HEK293T (cell line): Measurements from ENCODE around the gene PRRC2B.

Experiments
- CTCF ChIA-PET: fragments of 350-600 bp; formaldehyde crosslinking; extraction: SDS; loops from one replicate; lab custom pipeline; 2021; ENCODE audit warnings: antibody characterized with exemption, inconsistent platforms; lab: Yijun Ruan, JAX
- POLR2A ChIA-PET: fragments of 350-600 bp; formaldehyde crosslinking; extraction: SDS; loops from one replicate; lab custom pipeline; 2020; ENCODE audit warnings: antibody characterized with exemption, inconsistent platforms; lab: Yijun Ruan, JAX
- DNase-seq: peaks from one replicate; pipeline ENCODE4 v3.0.0; 2012; ENCODE audit warnings: mixed read lengths; ENCODE audit errors: extremely low spot score
- ARNT ChIP-seq: fragments of 450-650 bp; IDR thresholded peaks from 2 replicates; pipeline ENCODE4 v1.6.1; 2017; ENCODE audit warnings: mild to moderate bottlenecking
- BHLHE40 ChIP-seq: fragments of 450-650 bp; IDR thresholded peaks from 2 replicates; pipeline ENCODE4 v1.6.1; 2016; ENCODE audit warnings: mild to moderate bottlenecking, moderate library complexity, borderline replicate concordance
- CTBP1 ChIP-seq: fragments of 450-650 bp; IDR thresholded peaks from 2 replicates; pipeline ENCODE4 v1.6.1; 2016; ENCODE audit warnings: borderline replicate concordance
- ELF4 ChIP-seq: fragments of 450-650 bp; IDR thresholded peaks from 2 replicates; pipeline ENCODE4 v1.6.1; 2017; ENCODE audit warnings: antibody characterized with exemption
- FOXA1 ChIP-seq: fragments of 450-650 bp; IDR thresholded peaks from 2 replicates; pipeline ENCODE4 v1.6.1; 2016; ENCODE audit warnings: mild to moderate bottlenecking
- FOXK2 ChIP-seq: fragments of 450-650 bp; IDR thresholded peaks from 2 replicates; pipeline ENCODE4 v1.6.1; 2016; ENCODE audit warnings: mild to moderate bottlenecking
- FOXM1 ChIP-seq: fragments of 450-650 bp; IDR thresholded peaks from 2 replicates; pipeline ENCODE4 v1.6.1; 2017; ENCODE audit warnings: mild to moderate bottlenecking, borderline replicate concordance
- HDGF ChIP-seq: fragments of 450-650 bp; IDR thresholded peaks from 2 replicates; pipeline ENCODE4 v1.6.1; 2017; ENCODE audit warnings: antibody characterized with exemption, borderline replicate concordance
- L3MBTL2 ChIP-seq: fragments of 450-650 bp; conservative IDR thresholded peaks from 2 replicates; pipeline ENCODE4 v1.6.1; 2016; ENCODE audit warnings: mild to moderate bottlenecking
- LEF1 ChIP-seq: fragments of 450-650 bp; IDR thresholded peaks from 2 replicates; pipeline ENCODE4 v1.6.1; 2017; ENCODE audit warnings: mild to moderate bottlenecking, borderline replicate concordance
- NFRKB ChIP-seq: fragments of 450-650 bp; IDR thresholded peaks from 2 replicates; pipeline ENCODE4 v1.6.1; 2016; ENCODE audit warnings: mild to moderate bottlenecking, moderate library complexity
- SP1 ChIP-seq: fragments of 450-650 bp; IDR thresholded peaks from 2 replicates; pipeline ENCODE4 v1.6.1; 2017
- SUZ12 ChIP-seq: fragments of 450-650 bp; IDR thresholded peaks from 2 replicates; pipeline ENCODE4 v1.6.1; 2016; ENCODE audit warnings: mild to moderate bottlenecking
- TARDBP ChIP-seq: fragments of 450-650 bp; IDR thresholded peaks from 2 replicates; pipeline ENCODE4 v1.6.1; 2016
- ZNF384 ChIP-seq: fragments of 450-650 bp; IDR thresholded peaks from 2 replicates; pipeline ENCODE4 v1.6.1; 2016
- TF ChIP-seq, protein P1 (sequence below): fragments of 450-650 bp; IDR thresholded peaks from 2 replicates; pipeline ENCODE4 v1.6.1; 2016

The PRRC2B gene

DNA sequence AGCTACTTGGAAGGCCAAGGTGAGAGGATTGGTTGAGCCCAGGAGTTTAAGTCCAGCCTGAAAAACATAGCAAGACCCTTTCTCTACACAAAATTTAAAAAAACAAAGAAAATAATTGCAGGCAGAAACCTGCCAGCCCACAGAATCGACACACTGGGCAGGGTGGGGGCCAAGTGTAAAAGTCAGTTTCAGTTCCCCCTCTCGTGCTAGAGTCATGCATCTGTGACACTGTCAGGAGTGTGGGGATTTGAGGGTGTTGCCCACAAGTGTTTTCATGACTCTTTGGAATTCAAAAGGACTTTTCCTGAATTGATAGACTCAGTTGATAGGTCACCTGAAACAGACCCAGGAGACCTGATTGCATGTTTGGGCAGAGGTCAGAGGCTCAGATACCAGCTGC, 47.6 kb downstream of the PRRC2B start:
- ChIA-PET POLR2A (no interaction called here), CTCF (no interaction called here)

DNA sequence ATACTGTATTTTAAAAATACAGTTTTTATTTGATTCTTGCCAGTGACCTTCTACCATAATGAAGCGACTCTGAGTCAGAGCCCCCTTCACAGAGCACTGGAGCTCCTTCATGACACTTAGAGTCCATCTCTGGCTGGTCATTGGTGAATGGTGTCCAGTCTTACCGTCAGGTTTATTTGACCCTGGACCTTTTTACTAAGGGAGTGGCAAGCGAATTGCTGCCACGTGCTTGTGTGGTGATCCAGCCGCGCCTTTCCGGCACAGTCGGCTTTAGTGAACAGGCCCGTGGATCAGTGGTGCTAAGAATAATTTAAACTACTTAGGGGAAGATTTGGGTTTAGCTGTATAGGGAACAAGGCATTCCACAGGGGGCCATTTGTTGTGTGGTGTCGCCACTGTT, 48.5 kb downstream of the PRRC2B start:
- CTCF ChIA-PET = no interaction called here
- no peak for TF ChIP-seq SP1
- TF ChIP-seq SUZ12 = no peak
- no peak for TF ChIP-seq ELF4
- TF ChIP-seq L3MBTL2 = no peak
- POLR2A ChIA-PET = no interaction called here
- DNase-seq = no peak

More for the DNA sequence above, 47.6 kb downstream of the PRRC2B start:
- no peak for TF ChIP-seq NFRKB
- TF ChIP-seq, protein P1, sequence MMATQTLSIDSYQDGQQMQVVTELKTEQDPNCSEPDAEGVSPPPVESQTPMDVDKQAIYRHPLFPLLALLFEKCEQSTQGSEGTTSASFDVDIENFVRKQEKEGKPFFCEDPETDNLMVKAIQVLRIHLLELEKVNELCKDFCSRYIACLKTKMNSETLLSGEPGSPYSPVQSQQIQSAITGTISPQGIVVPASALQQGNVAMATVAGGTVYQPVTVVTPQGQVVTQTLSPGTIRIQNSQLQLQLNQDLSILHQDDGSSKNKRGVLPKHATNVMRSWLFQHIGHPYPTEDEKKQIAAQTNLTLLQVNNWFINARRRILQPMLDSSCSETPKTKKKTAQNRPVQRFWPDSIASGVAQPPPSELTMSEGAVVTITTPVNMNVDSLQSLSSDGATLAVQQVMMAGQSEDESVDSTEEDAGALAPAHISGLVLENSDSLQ = no peak
- TF ChIP-seq ARNT = no peak
- TF ChIP-seq BHLHE40 = no peak
- TF ChIP-seq FOXM1 = no peak
- no peak for TF ChIP-seq SUZ12
- no peak for TF ChIP-seq FOXA1
- TF ChIP-seq SP1 = no peak
- no peak for TF ChIP-seq TARDBP
- no peak for TF ChIP-seq LEF1
- no peak for TF ChIP-seq FOXK2
- TF ChIP-seq CTBP1 = no peak
- TF ChIP-seq HDGF = no peak
- TF ChIP-seq ELF4 = no peak
- TF ChIP-seq ZNF384 = no peak
- no peak for TF ChIP-seq L3MBTL2
- DNase-seq = no peak

DNA sequence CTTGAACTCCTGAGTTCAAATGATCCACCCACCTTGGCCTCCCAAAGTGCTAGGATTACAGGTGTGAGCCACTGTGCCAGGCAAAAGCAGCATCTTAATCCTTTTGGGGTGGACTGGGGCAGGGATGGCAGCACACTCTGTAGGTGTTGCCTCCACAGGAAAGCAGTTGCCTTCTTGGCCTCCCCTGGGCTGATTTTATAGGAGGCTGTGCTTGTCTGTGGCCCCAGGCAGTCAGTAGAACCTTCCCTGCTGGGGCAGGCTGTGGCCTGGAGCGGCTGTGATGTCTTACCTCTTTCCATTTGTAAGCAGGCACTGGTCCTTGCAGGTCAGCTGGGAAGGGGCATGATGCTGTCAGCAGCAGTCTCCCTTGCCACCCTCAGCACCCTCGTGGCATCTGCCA, 49.8 kb downstream of the PRRC2B start:
- ChIA-PET POLR2A (no interaction called here), CTCF (no interaction called here)
- no peak for DNase-seq
- no peak for TF ChIP-seq NFRKB
- TF ChIP-seq ELF4 = no peak
- TF ChIP-seq TARDBP = no peak
- TF ChIP-seq CTBP1 = no peak
- no peak for TF ChIP-seq ARNT
- TF ChIP-seq SUZ12 = no peak
- no peak for TF ChIP-seq ZNF384
- TF ChIP-seq FOXA1 = no peak
- TF ChIP-seq L3MBTL2 = no peak
- TF ChIP-seq BHLHE40 = no peak
- TF ChIP-seq, protein P1 = no peak
- no peak for TF ChIP-seq SP1
- TF ChIP-seq FOXM1 = no peak
- no peak for TF ChIP-seq LEF1
- no peak for TF ChIP-seq FOXK2
- no peak for TF ChIP-seq HDGF

DNA sequence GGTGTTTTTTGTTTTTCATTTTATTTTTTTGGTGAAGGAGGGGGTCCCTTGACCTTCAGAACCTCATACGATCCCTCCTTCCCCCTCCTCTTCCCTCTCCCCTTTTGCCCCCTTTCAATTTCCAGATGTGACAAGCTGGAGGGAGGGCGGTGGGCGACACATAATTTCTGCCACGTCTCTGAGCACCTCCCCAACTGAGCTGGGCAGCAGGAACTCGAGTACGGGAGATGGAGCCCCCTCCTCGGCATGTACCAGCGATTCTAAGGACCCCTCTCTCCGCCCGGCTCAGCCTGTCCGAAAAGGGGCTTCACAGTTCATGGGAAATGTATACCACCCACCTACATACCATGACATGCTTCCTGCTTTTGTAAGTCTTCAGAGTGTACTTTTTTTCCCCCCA, 52.4 kb downstream of the PRRC2B start:
- ChIA-PET POLR2A (no interaction called here), CTCF (no interaction called here)
- DNase-seq = no peak
- TF ChIP-seq FOXK2 (no peak), SUZ12 (no peak), LEF1 (no peak), BHLHE40 (no peak), ZNF384 (no peak), FOXM1 (no peak), SP1 (no peak), FOXA1 (no peak), L3MBTL2 (no peak), NFRKB (no peak), TARDBP (no peak), HDGF (no peak), CTBP1 (no peak), ARNT (no peak), ELF4 (no peak)
- TF ChIP-seq, protein P1 = no peak

DNA sequence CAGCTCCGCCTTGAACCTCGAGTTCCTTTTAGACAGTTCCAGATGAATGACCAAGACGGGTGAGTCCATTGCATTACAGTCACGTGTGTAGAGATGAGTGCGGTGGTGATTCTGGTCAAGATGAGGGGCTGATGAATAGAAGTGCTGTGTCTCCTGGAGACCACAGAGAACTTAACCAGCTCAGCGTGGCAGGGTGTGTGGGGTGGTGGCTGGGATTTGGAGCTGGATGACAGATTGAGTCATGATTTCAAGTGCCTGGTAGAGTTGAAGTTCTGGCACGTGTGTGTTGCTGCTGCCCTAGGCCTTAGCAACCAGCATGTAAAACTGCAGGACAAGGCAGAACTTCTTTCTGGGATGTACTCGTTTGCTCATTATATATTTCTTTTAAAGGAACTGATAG, 53.3 kb downstream of the PRRC2B start:
- CTCF ChIA-PET = no interaction called here
- POLR2A ChIA-PET = no interaction called here
- no peak for DNase-seq

DNA sequence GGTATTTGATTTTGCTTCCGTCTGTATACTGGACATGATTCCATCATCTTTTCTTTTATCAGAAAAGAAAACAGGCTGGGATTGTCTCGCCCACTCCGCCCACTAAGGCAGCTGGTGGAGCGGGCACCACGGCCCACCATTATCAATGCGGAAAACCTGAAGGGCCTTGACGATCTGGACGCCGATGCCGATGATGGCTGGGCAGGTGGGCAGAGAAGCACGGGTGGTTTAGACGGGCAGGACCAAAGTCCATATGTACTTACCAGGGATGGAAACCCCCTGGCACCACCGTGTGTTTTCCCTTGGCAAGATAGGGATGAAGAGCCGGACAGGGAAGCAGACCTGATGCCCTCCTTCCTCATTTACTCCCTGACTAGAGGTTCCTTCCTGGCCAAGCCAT, 53.7 kb downstream of the PRRC2B start:
- POLR2A ChIA-PET = interaction anchor here (0.8 kb wide), 1 partner anchor 9 kb away, joined by 3 read pairs; no protein-coding TSS in a partner anchor
- DNase-seq = no peak
- TF ChIP-seq HDGF (no peak), LEF1 (no peak), CTBP1 (no peak), FOXM1 (no peak), TARDBP (no peak), L3MBTL2 (no peak), FOXK2 (no peak), ELF4 (no peak), NFRKB (no peak), FOXA1 (no peak), SUZ12 (no peak), SP1 (no peak), ZNF384 (no peak), ARNT (no peak), BHLHE40 (no peak)
- TF ChIP-seq, protein P1 = no peak
- CTCF ChIA-PET = interaction anchor here (1.4 kb wide), 1 partner anchor 30 kb away, joined by 3 read pairs; no protein-coding TSS in a partner anchor

More for the DNA sequence above, 53.3 kb downstream of the PRRC2B start:
- TF ChIP-seq CTBP1 (no peak), SUZ12 (no peak), L3MBTL2 (no peak), BHLHE40 (no peak), FOXM1 (no peak), LEF1 (no peak), FOXK2 (no peak), SP1 (no peak), ARNT (no peak), TARDBP (no peak)
- TF ChIP-seq, protein P1 = no peak
